K562 (cell line): ENCODE results near the gene TCIRG1. TPM values are rescaled to one million over a fixed set of nuclear protein-coding genes. Genes with fewer than 3 reads are reported as not detected.
A peak's percentile ranks its signal among the peaks of the same experiment; 100 is the strongest.

ENCODE experiments used
- HNRNPH1 ChIP-seq: fragments of 200-400 bp; formaldehyde crosslinking; optimal IDR thresholded peaks from 2 replicates; pipeline ENCODE3; 2017; ENCODE audit warnings: low read depth, mild to moderate bottlenecking, low read length, moderate library complexity
- NFIC ChIP-seq: fragments of 450-650 bp; IDR thresholded peaks from 2 replicates; pipeline ENCODE4 v1.6.1; 2017; ENCODE audit warnings: mild to moderate bottlenecking, inconsistent platforms
- NRF1 ChIP-seq, 2 experiments: fragments of 450-650 bp; IDR thresholded peaks in 1 of 2; conservative IDR thresholded peaks in 1 of 2; 2 replicates each; pipeline ENCODE4 v1.6.1; 2014; ENCODE audit warnings: mild to moderate bottlenecking in 2 of 2
- PHF21A ChIP-seq: fragments of 450-650 bp; IDR thresholded peaks from 2 replicates; pipeline ENCODE4 v1.6.1; 2017; ENCODE audit warnings: low read depth, borderline replicate concordance
- RFX7 ChIP-seq: fragments of 250-450 bp; sonication (Bioruptor Pico); IDR thresholded peaks from 2 replicates; pipeline ENCODE4 v1.5.1; 2021; ENCODE audit warnings: mild to moderate bottlenecking
- ZNF12 ChIP-seq: sonication (generic); formaldehyde crosslinking; IDR thresholded peaks from 2 replicates; pipeline ENCODE4 v1.4.0; 2020; ENCODE audit warnings: mild to moderate bottlenecking, missing genetic modification reagents
- ZNF766 ChIP-seq: fragments of 200-800 bp; sonication (Bioruptor generic); conservative IDR thresholded peaks from 2 replicates; pipeline ENCODE4 v1.6.1; 2016; ENCODE audit warnings: missing genetic modification characterization, missing compliant biosample characterization
- polyA plus RNA-seq, 8 experiments: library from polyadenylated mRNA; depleted of rRNA in 4 of 8; stranded (reverse) in 5 of 8; unstranded in 3 of 8; fragments of >200 nt; fragmentation: Nextera tagmentation in 2 of 8; fragmentation: Illumina TruSeq in 1 of 8; extraction: Ambion mirVana in 2 of 8; extraction: Trizol in 1 of 8; gene quantifications; 2 replicates each; pipeline versions ENCODE4 v1.2.1 to v1.2.3, GENCODE V29; 2011 to 2014; ENCODE audit warnings: inconsistent platforms in 1 of 8, missing spikeins in 1 of 8
- total RNA-seq, 7 experiments: library from RNA; depleted of rRNA in 6 of 7; stranded (reverse); fragments of >200 nt in 6 of 7; fragmentation: Illumina TruSeq in 2 of 7; extraction: Trizol in 2 of 7; gene quantifications; 2 replicates each; pipeline versions ENCODE4 v1.2.1 to v1.2.3, GENCODE V29; 2011 to 2021; ENCODE audit warnings: low replicate concordance in 1 of 7
- TF ChIP-seq, protein P1 (sequence below): fragments of 450-650 bp; IDR thresholded peaks from 2 replicates; pipeline ENCODE4 v1.6.1; 2018; ENCODE audit warnings: mild to moderate bottlenecking, low read depth; ENCODE audit not compliant: partially characterized antibody
- TF ChIP-seq, protein P2 (sequence below): fragments of 450-650 bp; IDR thresholded peaks from 2 replicates; pipeline ENCODE4 v1.6.1; 2016; ENCODE audit warnings: missing biosample characterization, missing genetic modification characterization
- TF ChIP-seq, protein P3 (sequence below): fragments of 450-650 bp; IDR thresholded peaks from 2 replicates; pipeline ENCODE4 v1.7.1; 2018; ENCODE audit warnings: mild to moderate bottlenecking, low read depth; ENCODE audit not compliant: partially characterized antibody
- TF ChIP-seq, protein P4 (sequence below): fragments of 250-450 bp; sonication (Bioruptor Pico); IDR thresholded peaks from 2 replicates; pipeline ENCODE4 v1.4.0; 2020
- TF ChIP-seq, protein P5 (sequence below): fragments of 250-450 bp; sonication (Bioruptor Pico); IDR thresholded peaks from 2 replicates; pipeline ENCODE4 v1.4.0; 2020; ENCODE audit warnings: mild to moderate bottlenecking

TCIRG1 gene
- total and polyA plus RNA-seq, 9 of the 15 experiments (the other 6 are each of a cell fraction or from before 2014, with no cell fraction given): 0.49 to 143 (median 24.4) TPM

DNA sequence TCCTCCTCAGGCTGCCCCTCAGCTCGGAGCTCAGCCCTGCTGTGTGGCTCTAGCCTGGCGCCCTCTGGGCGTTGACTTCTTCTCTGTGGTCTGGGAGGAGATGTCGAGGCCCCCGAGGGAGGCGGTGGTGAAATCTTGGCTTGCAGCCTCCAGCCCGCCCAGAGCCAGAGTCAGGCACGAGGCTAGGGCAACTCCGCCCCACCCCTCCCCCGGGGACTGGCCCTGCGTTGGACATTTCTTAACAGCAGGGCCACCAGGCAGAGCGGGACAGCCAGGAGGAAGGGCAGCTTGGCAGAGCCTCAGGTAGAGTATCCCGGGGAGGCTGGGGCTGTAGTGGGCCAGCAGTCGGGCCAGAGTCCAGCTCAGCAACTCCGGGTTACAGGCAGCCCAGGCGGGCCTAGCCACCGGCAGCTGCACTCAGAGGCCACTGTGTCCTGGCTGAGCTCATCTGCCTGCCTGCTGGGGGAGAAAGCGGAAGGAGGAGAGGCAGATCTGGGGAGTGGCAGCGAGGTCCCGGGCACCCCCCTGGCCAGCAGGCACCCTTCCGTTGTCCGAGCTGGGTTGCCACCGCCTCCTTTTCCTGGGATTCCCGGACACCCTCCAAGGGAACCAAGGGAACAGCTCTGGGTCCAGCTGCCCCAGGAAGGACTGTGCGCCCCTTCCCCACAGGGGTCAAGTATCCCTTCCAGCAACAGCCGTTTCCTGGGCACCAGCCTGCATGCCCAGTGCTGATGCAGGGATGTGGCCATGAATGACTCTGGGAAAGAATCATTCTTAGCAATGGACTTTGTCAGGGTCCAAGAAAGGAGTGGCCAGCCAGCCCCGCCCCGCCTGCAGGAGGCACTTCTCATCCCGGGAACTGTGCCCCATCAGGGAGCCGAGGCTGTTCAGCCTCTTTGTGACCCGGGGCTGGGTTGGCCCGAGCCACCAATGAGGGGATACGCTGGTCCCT lies 28.5 kb upstream of the TCIRG1 start, which contains the start of gene ALDH3B1 (continued):
- TF ChIP-seq, protein P1, sequence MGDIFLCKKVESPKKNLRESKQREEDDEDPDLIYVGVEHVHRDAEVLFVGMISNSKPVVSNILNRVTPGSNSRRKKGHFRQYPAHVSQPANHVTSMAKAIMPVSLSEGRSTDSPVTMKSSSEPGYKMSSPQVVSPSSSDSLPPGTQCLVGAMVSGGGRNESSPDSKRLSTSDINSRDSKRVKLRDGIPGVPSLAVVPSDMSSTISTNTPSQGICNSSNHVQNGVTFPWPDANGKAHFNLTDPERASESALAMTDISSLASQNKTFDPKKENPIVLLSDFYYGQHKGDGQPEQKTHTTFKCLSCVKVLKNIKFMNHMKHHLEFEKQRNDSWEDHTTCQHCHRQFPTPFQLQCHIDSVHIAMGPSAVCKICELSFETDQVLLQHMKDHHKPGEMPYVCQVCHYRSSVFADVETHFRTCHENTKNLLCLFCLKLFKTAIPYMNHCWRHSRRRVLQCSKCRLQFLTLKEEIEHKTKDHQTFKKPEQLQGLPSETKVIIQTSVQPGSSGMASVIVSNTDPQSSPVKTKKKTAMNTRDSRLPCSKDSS: no peak
- no peak for TF ChIP-seq PHF21A
- TF ChIP-seq ZNF12 (CRISPR knock-in tag): no peak
- no peak for TF ChIP-seq ZNF766 (CRISPR knock-in tag)
- TF ChIP-seq NRF1 (conservative IDR thresholded peaks at IDR 0.05 in 1 of 2, IDR thresholded peaks at IDR 0.05 in 1 of 2): 0 out of 4 replicates have a peak, but pooled peaks of 1 of the 2 experiments have one; percentile 9
- TF ChIP-seq, protein P2, sequence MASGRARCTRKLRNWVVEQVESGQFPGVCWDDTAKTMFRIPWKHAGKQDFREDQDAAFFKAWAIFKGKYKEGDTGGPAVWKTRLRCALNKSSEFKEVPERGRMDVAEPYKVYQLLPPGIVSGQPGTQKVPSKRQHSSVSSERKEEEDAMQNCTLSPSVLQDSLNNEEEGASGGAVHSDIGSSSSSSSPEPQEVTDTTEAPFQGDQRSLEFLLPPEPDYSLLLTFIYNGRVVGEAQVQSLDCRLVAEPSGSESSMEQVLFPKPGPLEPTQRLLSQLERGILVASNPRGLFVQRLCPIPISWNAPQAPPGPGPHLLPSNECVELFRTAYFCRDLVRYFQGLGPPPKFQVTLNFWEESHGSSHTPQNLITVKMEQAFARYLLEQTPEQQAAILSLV (tag): no peak
- TF ChIP-seq, protein P3, sequence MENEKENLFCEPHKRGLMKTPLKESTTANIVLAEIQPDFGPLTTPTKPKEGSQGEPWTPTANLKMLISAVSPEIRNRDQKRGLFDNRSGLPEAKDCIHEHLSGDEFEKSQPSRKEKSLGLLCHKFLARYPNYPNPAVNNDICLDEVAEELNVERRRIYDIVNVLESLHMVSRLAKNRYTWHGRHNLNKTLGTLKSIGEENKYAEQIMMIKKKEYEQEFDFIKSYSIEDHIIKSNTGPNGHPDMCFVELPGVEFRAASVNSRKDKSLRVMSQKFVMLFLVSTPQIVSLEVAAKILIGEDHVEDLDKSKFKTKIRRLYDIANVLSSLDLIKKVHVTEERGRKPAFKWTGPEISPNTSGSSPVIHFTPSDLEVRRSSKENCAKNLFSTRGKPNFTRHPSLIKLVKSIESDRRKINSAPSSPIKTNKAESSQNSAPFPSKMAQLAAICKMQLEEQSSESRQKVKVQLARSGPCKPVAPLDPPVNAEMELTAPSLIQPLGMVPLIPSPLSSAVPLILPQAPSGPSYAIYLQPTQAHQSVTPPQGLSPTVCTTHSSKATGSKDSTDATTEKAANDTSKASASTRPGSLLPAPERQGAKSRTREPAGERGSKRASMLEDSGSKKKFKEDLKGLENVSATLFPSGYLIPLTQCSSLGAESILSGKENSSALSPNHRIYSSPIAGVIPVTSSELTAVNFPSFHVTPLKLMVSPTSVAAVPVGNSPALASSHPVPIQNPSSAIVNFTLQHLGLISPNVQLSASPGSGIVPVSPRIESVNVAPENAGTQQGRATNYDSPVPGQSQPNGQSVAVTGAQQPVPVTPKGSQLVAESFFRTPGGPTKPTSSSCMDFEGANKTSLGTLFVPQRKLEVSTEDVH: no peak
- TF ChIP-seq, protein P4, sequence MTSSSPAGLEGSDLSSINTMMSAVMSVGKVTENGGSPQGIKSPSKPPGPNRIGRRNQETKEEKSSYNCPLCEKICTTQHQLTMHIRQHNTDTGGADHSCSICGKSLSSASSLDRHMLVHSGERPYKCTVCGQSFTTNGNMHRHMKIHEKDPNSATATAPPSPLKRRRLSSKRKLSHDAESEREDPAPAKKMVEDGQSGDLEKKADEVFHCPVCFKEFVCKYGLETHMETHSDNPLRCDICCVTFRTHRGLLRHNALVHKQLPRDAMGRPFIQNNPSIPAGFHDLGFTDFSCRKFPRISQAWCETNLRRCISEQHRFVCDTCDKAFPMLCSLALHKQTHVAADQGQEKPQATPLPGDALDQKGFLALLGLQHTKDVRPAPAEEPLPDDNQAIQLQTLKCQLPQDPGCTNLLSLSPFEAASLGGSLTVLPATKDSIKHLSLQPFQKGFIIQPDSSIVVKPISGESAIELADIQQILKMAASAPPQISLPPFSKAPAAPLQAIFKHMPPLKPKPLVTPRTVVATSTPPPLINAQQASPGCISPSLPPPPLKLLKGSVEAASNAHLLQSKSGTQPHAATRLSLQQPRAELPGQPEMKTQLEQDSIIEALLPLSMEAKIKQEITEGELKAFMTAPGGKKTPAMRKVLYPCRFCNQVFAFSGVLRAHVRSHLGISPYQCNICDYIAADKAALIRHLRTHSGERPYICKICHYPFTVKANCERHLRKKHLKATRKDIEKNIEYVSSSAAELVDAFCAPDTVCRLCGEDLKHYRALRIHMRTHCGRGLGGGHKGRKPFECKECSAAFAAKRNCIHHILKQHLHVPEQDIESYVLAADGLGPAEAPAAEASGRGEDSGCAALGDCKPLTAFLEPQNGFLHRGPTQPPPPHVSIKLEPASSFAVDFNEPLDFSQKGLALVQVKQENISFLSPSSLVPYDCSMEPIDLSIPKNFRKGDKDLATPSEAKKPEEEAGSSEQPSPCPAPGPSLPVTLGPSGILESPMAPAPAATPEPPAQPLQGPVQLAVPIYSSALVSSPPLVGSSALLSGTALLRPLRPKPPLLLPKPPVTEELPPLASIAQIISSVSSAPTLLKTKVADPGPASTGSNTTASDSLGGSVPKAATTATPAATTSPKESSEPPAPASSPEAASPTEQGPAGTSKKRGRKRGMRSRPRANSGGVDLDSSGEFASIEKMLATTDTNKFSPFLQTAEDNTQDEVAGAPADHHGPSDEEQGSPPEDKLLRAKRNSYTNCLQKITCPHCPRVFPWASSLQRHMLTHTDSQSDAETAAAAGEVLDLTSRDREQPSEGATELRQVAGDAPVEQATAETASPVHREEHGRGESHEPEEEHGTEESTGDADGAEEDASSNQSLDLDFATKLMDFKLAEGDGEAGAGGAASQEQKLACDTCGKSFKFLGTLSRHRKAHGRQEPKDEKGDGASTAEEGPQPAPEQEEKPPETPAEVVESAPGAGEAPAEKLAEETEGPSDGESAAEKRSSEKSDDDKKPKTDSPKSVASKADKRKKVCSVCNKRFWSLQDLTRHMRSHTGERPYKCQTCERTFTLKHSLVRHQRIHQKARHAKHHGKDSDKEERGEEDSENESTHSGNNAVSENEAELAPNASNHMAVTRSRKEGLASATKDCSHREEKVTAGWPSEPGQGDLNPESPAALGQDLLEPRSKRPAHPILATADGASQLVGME (CRISPR knock-in tag): no peak
- TF ChIP-seq HNRNPH1: no peak
- TF ChIP-seq, protein P5, sequence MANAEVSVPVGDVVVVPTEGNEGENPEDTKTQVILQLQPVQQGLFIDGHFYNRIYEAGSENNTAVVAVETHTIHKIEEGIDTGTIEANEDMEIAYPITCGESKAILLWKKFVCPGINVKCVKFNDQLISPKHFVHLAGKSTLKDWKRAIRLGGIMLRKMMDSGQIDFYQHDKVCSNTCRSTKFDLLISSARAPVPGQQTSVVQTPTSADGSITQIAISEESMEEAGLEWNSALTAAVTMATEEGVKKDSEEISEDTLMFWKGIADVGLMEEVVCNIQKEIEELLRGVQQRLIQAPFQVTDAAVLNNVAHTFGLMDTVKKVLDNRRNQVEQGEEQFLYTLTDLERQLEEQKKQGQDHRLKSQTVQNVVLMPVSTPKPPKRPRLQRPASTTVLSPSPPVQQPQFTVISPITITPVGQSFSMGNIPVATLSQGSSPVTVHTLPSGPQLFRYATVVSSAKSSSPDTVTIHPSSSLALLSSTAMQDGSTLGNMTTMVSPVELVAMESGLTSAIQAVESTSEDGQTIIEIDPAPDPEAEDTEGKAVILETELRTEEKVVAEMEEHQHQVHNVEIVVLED (CRISPR knock-in tag): no peak
- peak; percentile 66 for TF ChIP-seq NFIC
- TF ChIP-seq RFX7 (CRISPR knock-in tag): no peak
